ENCODE measurements around the gene ABCC9.

Gene ABCC9

DNA sequence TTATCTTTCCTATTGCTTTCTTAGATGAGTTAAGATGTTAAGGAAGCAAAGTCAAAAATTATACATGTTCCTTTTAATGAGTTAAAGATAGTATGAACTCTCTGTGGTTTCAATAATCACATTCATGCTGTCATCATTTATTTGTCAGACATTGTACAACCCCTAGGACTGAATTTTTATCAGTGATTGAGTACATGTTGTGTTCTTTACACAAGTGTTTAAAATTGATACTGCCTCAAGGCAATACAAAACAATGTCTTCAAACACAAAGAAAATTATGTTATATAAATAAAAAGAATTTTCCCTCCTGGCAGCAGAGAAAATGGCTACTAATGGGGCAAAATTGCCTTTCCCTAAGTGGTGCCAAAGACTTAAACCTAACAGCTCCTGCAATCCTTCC, 132.1 kb downstream of the ABCC9 start:
- no peak overlapping the region for H3K4me3 ChIP-seq (ENCODE audit: insufficient read depth, low read length, poor library complexity, severe bottlenecking)
- H3K27me3 ChIP-seq (ENCODE audit: low read length) = no peaks in the 10 kb centered on the region
- H3K4me2 ChIP-seq (ENCODE audit: low read depth, low read length, poor library complexity, severe bottlenecking) = no peak overlapping the region
- H3K36me3 ChIP-seq (ENCODE audit: low read length) = no peaks in the 10 kb centered on the region
- no peak for TF ChIP-seq EZH2phosphoT487 (conservative IDR thresholded peaks at IDR 0.05; ENCODE audit: low read length)
- TF ChIP-seq, protein P1, sequence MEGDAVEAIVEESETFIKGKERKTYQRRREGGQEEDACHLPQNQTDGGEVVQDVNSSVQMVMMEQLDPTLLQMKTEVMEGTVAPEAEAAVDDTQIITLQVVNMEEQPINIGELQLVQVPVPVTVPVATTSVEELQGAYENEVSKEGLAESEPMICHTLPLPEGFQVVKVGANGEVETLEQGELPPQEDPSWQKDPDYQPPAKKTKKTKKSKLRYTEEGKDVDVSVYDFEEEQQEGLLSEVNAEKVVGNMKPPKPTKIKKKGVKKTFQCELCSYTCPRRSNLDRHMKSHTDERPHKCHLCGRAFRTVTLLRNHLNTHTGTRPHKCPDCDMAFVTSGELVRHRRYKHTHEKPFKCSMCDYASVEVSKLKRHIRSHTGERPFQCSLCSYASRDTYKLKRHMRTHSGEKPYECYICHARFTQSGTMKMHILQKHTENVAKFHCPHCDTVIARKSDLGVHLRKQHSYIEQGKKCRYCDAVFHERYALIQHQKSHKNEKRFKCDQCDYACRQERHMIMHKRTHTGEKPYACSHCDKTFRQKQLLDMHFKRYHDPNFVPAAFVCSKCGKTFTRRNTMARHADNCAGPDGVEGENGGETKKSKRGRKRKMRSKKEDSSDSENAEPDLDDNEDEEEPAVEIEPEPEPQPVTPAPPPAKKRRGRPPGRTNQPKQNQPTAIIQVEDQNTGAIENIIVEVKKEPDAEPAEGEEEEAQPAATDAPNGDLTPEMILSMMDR (IDR thresholded peaks at IDR 0.05; ENCODE audit: insufficient read depth, low read length, poor library complexity, severe bottlenecking) = no peak
- H3K9me2 ChIP-seq (replicated peaks; ENCODE audit: insufficient read depth, low read length) = no peaks in the 10 kb centered on the region
- no peak overlapping the region for H3K9ac ChIP-seq (ENCODE audit: low read length)
- no peaks in the 10 kb centered on the region for H3K79me2 ChIP-seq (ENCODE audit: insufficient read depth, low read length)
- H3K9me3 ChIP-seq (ENCODE audit: insufficient read depth, low read length) = no peaks in the 10 kb centered on the region
- no peak overlapping the region for H2AFZ ChIP-seq (ENCODE audit: low read depth, low read length, severe bottlenecking)
- no peak overlapping the region for H3K27ac ChIP-seq (ENCODE audit: low read depth, low read length)
- no peaks in the 10 kb centered on the region for H3F3A ChIP-seq (ENCODE audit: insufficient read depth)
- no peaks in the 10 kb centered on the region for H4K20me1 ChIP-seq (ENCODE audit: low read depth, low read length)

DNA sequence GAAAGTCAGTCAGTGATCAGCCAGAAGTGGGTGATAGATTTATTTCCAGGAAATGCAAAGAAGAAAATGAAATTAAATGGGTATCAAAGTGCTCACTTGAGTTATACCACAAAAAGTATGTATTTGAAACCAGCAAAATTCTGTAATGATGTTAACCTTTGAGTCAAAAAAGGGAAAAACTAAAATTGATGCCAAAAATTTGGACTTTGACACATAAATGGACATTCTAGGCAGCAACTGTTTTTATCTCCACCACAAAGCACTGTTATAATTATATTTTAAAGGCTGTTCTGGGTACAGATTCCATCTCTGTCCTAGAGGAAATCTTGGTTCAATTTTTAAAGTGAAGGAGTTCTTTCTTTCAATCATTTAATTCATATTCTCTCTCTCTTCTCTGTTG, 135.0 kb downstream of the ABCC9 start:
- Histone ChIP-seq H3K9me3 (ENCODE audit: insufficient read depth, low read length) (no peaks in the 10 kb centered on the region), H3K4me3 (ENCODE audit: insufficient read depth, low read length, poor library complexity, severe bottlenecking) (no peak overlapping the region), H3K9ac (ENCODE audit: low read length) (no peak overlapping the region)

DNA sequence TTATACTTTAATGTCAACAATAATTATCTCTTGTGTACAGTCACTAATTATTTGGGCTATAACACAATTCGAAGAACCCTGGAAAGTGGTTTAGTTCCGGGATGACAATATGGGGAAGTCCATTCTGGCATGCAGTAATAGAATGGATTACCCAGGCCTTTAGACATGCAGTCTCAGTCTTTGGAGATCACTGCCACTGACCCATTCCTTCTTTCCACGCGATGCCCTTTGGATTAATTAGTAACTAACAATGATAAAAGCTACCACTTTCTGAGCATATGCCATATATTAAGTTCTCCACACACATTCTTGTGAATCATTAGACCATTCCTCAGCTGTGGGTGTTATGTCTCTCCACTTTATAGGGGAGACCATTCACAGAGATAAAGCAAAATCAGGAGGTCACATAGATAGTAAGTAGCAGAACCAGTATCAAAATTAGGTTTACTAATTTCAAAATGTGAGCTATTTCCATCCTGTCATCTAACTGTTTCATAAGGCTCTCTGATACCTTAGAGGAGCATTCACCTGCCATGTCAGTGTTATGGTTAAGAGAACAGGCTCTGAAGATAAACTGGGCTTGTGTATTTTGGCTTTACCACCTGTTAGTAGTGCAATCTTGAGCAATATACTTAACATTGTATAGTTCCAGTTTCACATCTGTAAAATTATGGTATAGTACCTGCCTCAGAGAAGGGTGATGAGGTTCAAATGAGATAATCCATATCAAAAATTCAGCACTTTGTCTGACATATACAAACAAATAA, 139.5 kb downstream of the ABCC9 start:
- no peak overlapping the region for H3K9ac ChIP-seq (ENCODE audit: low read length)
- H4K20me1 ChIP-seq (ENCODE audit: low read depth, low read length) = no peaks in the 10 kb centered on the region
- TF ChIP-seq, protein P1 (IDR thresholded peaks at IDR 0.05; ENCODE audit: insufficient read depth, low read length, poor library complexity, severe bottlenecking) = no peak
- TF ChIP-seq EZH2phosphoT487 (conservative IDR thresholded peaks at IDR 0.05; ENCODE audit: low read length) = no peak
- H3K4me2 ChIP-seq (ENCODE audit: low read depth, low read length, poor library complexity, severe bottlenecking) = no peak overlapping the region
- H3K4me3 ChIP-seq (ENCODE audit: insufficient read depth, low read length, poor library complexity, severe bottlenecking) = no peak overlapping the region
- H3K27ac ChIP-seq (ENCODE audit: low read depth, low read length) = no peak overlapping the region
- no peak overlapping the region for H2AFZ ChIP-seq (ENCODE audit: low read depth, low read length, severe bottlenecking)
- H3K36me3 ChIP-seq (ENCODE audit: low read length) = no peaks in the 10 kb centered on the region
- no peaks in the 10 kb centered on the region for H3F3A ChIP-seq (ENCODE audit: insufficient read depth)
- no peaks in the 10 kb centered on the region for H3K9me2 ChIP-seq (replicated peaks; ENCODE audit: insufficient read depth, low read length)
- no peaks in the 10 kb centered on the region for H3K9me3 ChIP-seq (ENCODE audit: insufficient read depth, low read length)
- no peaks in the 10 kb centered on the region for H3K79me2 ChIP-seq (ENCODE audit: insufficient read depth, low read length)
- H3K27me3 ChIP-seq (ENCODE audit: low read length) = no peaks in the 10 kb centered on the region

More for the DNA sequence above, 135.0 kb downstream of the ABCC9 start:
- H3K27ac ChIP-seq (ENCODE audit: low read depth, low read length) = no peak overlapping the region
- no peaks in the 10 kb centered on the region for H3K36me3 ChIP-seq (ENCODE audit: low read length)
- TF ChIP-seq, protein P1 (IDR thresholded peaks at IDR 0.05; ENCODE audit: insufficient read depth, low read length, poor library complexity, severe bottlenecking) = no peak
- TF ChIP-seq EZH2phosphoT487 (conservative IDR thresholded peaks at IDR 0.05; ENCODE audit: low read length) = no peak
- no peaks in the 10 kb centered on the region for H3K27me3 ChIP-seq (ENCODE audit: low read length)
- H4K20me1 ChIP-seq (ENCODE audit: low read depth, low read length) = no peaks in the 10 kb centered on the region
- H3K79me2 ChIP-seq (ENCODE audit: insufficient read depth, low read length) = no peaks in the 10 kb centered on the region
- no peaks in the 10 kb centered on the region for H3F3A ChIP-seq (ENCODE audit: insufficient read depth)
- no peaks in the 10 kb centered on the region for H3K9me2 ChIP-seq (replicated peaks; ENCODE audit: insufficient read depth, low read length)
- no peak overlapping the region for H3K4me2 ChIP-seq (ENCODE audit: low read depth, low read length, poor library complexity, severe bottlenecking)
- H2AFZ ChIP-seq (ENCODE audit: low read depth, low read length, severe bottlenecking) = no peak overlapping the region

Data from SU-DHL-6 (cell line).